ENCODE data around the gene OR2V1.

DNA sequence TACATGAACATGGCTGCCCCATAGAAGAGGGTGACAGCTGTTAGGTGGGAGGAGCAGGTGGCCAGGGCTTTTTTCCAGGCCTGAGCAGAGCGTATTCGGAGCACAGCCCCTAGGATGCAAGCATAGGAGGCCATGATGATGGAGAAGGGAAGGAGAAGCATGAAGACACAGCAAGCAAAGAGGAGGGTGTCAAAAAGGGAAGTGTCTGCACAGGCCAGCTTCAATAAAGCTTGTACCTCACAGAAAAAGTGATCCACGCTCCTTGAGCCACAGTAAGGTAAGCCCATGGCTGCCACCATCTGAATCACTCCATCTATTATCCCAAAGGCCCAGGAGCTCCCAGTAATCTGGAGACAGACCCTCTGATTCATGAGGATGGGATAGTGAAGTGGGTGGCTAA, 6.4 kb downstream of the OR2V1 start:
- TF ChIP-seq CTCF (IDR thresholded peaks at IDR 0.05; ENCODE audit: low read depth, low read length, poor library complexity, severe bottlenecking), result no peak
- no peak for TF ChIP-seq EZH2phosphoT487 (IDR thresholded peaks at IDR 0.05; ENCODE audit: borderline replicate concordance, low read length)

All from DOHH2 (cell line).